Memory B cell (primary cell): ENCODE data around the gene PARD3B.

ENCODE experiments used
- ATAC-seq: fragments of 150-1000 bp; cut with Tn5 transposase; 2 replicates; pipeline ENCODE4 v1.10.0; 2021; ENCODE audit warnings: low read depth, mild to moderate bottlenecking, moderate library complexity
- DNase-seq, 2 donors: peaks; one replicate each; pipeline ENCODE4 v3.0.0; 2022; ENCODE audit warnings: low spot score in 2 of 2
- H3K27ac Mint-ChIP-seq: one replicate; pipeline ENCODE4 v1.8.0; 2022; ENCODE audit warnings: mild to moderate bottlenecking, moderate library complexity, mixed read lengths
- H3K27me3 Mint-ChIP-seq: one replicate; pipeline ENCODE4 v1.8.0; 2022; ENCODE audit warnings: mixed read lengths
- H3K36me3 Mint-ChIP-seq: one replicate; pipeline ENCODE4 v1.8.0; 2022; ENCODE audit warnings: mild to moderate bottlenecking, mixed read lengths
- H3K4me1 Mint-ChIP-seq: one replicate; pipeline ENCODE4 v1.8.0; 2022; ENCODE audit warnings: mixed read lengths
- H3K4me3 Mint-ChIP-seq: one replicate; pipeline ENCODE4 v1.8.0; 2022; ENCODE audit warnings: mild to moderate bottlenecking, moderate library complexity, mixed read lengths
- H3K9me3 Mint-ChIP-seq: one replicate; pipeline ENCODE4 v1.8.0; 2022; ENCODE audit warnings: mixed read lengths

Gene PARD3B

GRCh38 chr2:204772546-204772945 lies 227.3 kb downstream of the PARD3B start:
- DNase-seq = no peak
- no peaks in the 10 kb centered on the region for H3K9me3 Mint-ChIP-seq

GRCh38 chr2:204775766-204776165 lies 230.5 kb downstream of the PARD3B start:
- Mint-ChIP-seq H3K9me3 (peaks cover 2% of the 10 kb centered on the region), H3K4me1 (no peaks in the 10 kb centered on the region)

More at GRCh38 chr2:204772546-204772945, 227.3 kb downstream of the PARD3B start:
- Mint-ChIP-seq H3K4me3 (no peak overlapping the region), H3K27me3 (no peaks in the 10 kb centered on the region), H3K4me1 (no peaks in the 10 kb centered on the region), H3K27ac (no peak overlapping the region), H3K36me3 (no peaks in the 10 kb centered on the region)
- no peak for ATAC-seq

GRCh38 chr2:204776781-204777559 lies 231.7 kb downstream of the PARD3B start:
- H3K4me3 Mint-ChIP-seq = no peak overlapping the region
- H3K27ac Mint-ChIP-seq = no peak overlapping the region
- H3K4me1 Mint-ChIP-seq = no peaks in the 10 kb centered on the region
- DNase-seq = no peak
- H3K36me3 Mint-ChIP-seq = no peaks in the 10 kb centered on the region
- H3K27me3 Mint-ChIP-seq = no peaks in the 10 kb centered on the region
- ATAC-seq = no peak
- peaks cover 2% of the 10 kb centered on the region for H3K9me3 Mint-ChIP-seq

More at GRCh38 chr2:204775766-204776165, 230.5 kb downstream of the PARD3B start:
- H3K27ac Mint-ChIP-seq = no peak overlapping the region
- no peaks in the 10 kb centered on the region for H3K27me3 Mint-ChIP-seq
- no peak for ATAC-seq
- no peak overlapping the region for H3K4me3 Mint-ChIP-seq
- no peaks in the 10 kb centered on the region for H3K36me3 Mint-ChIP-seq
- no peak for DNase-seq

- no peaks in the 10 kb centered on the region for H3K27me3 Mint-ChIP-seq
- H3K4me3 Mint-ChIP-seq = no peak overlapping the region
- ATAC-seq (no peak), DNase-seq (no peak)
- no peak overlapping the region for H3K27ac Mint-ChIP-seq
- no peaks in the 10 kb centered on the region for H3K4me1 Mint-ChIP-seq
- no peaks in the 10 kb centered on the region for H3K36me3 Mint-ChIP-seq
- peaks cover 2% of the 10 kb centered on the region for H3K9me3 Mint-ChIP-seq
Observed at GRCh38 chr2:204779771-204780170, 234.5 kb downstream of the PARD3B start.

- no peak overlapping the region for H3K4me3 Mint-ChIP-seq
- no peak for DNase-seq
- no peaks in the 10 kb centered on the region for H3K36me3 Mint-ChIP-seq
- H3K27me3 Mint-ChIP-seq = no peaks in the 10 kb centered on the region
- peaks cover 3% of the 10 kb centered on the region for H3K9me3 Mint-ChIP-seq
- H3K4me1 Mint-ChIP-seq = no peaks in the 10 kb centered on the region
- no peak overlapping the region for H3K27ac Mint-ChIP-seq
- ATAC-seq = no peak
Observed at GRCh38 chr2:204781941-204782340, 236.7 kb downstream of the PARD3B start.

GRCh38 chr2:204790076-204790475 lies 244.8 kb downstream of the PARD3B start:
- Mint-ChIP-seq H3K9me3 (peaks cover 2% of the 10 kb centered on the region), H3K27me3 (no peaks in the 10 kb centered on the region), H3K4me3 (no peak overlapping the region), H3K36me3 (no peaks in the 10 kb centered on the region), H3K4me1 (no peaks in the 10 kb centered on the region), H3K27ac (no peak overlapping the region)
- ATAC-seq = no peak
- DNase-seq = no peak

- DNase-seq (no peak), ATAC-seq (no peak)
- Mint-ChIP-seq H3K36me3 (no peaks in the 10 kb centered on the region), H3K9me3 (no peaks in the 10 kb centered on the region), H3K27me3 (no peaks in the 10 kb centered on the region), H3K4me3 (no peak overlapping the region), H3K27ac (no peak overlapping the region), H3K4me1 (no peaks in the 10 kb centered on the region)
Observed at GRCh38 chr2:204791230-204791629, 246.0 kb downstream of the PARD3B start.

GRCh38 chr2:204794624-204795023 lies 249.3 kb downstream of the PARD3B start:
- Mint-ChIP-seq H3K4me3 (no peak overlapping the region), H3K27ac (no peak overlapping the region), H3K36me3 (no peaks in the 10 kb centered on the region), H3K4me1 (no peaks in the 10 kb centered on the region), H3K27me3 (no peaks in the 10 kb centered on the region), H3K9me3 (no peaks in the 10 kb centered on the region)
- no peak for ATAC-seq
- no peak for DNase-seq

GRCh38 chr2:204795156-204795555 lies 249.9 kb downstream of the PARD3B start:
- Mint-ChIP-seq H3K4me3 (no peak overlapping the region), H3K27ac (no peak overlapping the region), H3K27me3 (no peaks in the 10 kb centered on the region), H3K4me1 (no peaks in the 10 kb centered on the region), H3K9me3 (peaks cover 3% of the 10 kb centered on the region), H3K36me3 (no peaks in the 10 kb centered on the region)
- ATAC-seq = no peak
- DNase-seq = no peak

- Mint-ChIP-seq H3K36me3 (no peaks in the 10 kb centered on the region), H3K4me3 (no peak overlapping the region), H3K9me3 (peaks cover 4% of the 10 kb centered on the region), H3K27me3 (no peaks in the 10 kb centered on the region), H3K27ac (no peak overlapping the region), H3K4me1 (no peaks in the 10 kb centered on the region)
- DNase-seq = no peak
- no peak for ATAC-seq
Observed at GRCh38 chr2:204796581-204796980, 251.3 kb downstream of the PARD3B start.

GRCh38 chr2:204799791-204800190 lies 254.5 kb downstream of the PARD3B start:
- no peaks in the 10 kb centered on the region for H3K4me1 Mint-ChIP-seq
- no peak overlapping the region for H3K27ac Mint-ChIP-seq
- peaks cover 4% of the 10 kb centered on the region for H3K9me3 Mint-ChIP-seq
- no peaks in the 10 kb centered on the region for H3K36me3 Mint-ChIP-seq
- H3K27me3 Mint-ChIP-seq = no peaks in the 10 kb centered on the region
- DNase-seq = no peak
- H3K4me3 Mint-ChIP-seq = no peak overlapping the region
- no peak for ATAC-seq

- ATAC-seq (no peak), DNase-seq (no peak)
- H3K4me3 Mint-ChIP-seq = no peak overlapping the region
- H3K36me3 Mint-ChIP-seq = no peaks in the 10 kb centered on the region
- H3K27ac Mint-ChIP-seq = no peak overlapping the region
- no peaks in the 10 kb centered on the region for H3K27me3 Mint-ChIP-seq
- peaks cover 14% of the 10 kb centered on the region for H3K9me3 Mint-ChIP-seq
- no peaks in the 10 kb centered on the region for H3K4me1 Mint-ChIP-seq
Observed at GRCh38 chr2:204808494-204808893, 263.2 kb downstream of the PARD3B start.

- no peaks in the 10 kb centered on the region for H3K4me1 Mint-ChIP-seq
- no peaks in the 10 kb centered on the region for H3K27me3 Mint-ChIP-seq
- no peak overlapping the region for H3K27ac Mint-ChIP-seq
- no peaks in the 10 kb centered on the region for H3K36me3 Mint-ChIP-seq
- peaks cover 8% of the 10 kb centered on the region for H3K9me3 Mint-ChIP-seq
- DNase-seq (no peak), ATAC-seq (no peak)
- no peak overlapping the region for H3K4me3 Mint-ChIP-seq
Observed at GRCh38 chr2:204824751-204825453, 279.6 kb downstream of the PARD3B start.

- H3K36me3 Mint-ChIP-seq = no peaks in the 10 kb centered on the region
- no peak overlapping the region for H3K4me3 Mint-ChIP-seq
- peaks cover 8% of the 10 kb centered on the region for H3K9me3 Mint-ChIP-seq
- no peaks in the 10 kb centered on the region for H3K27me3 Mint-ChIP-seq
- ATAC-seq (no peak), DNase-seq (no peak)
- H3K27ac Mint-ChIP-seq = no peak overlapping the region
- H3K4me1 Mint-ChIP-seq = no peaks in the 10 kb centered on the region
Observed at GRCh38 chr2:204825681-204826080, 280.4 kb downstream of the PARD3B start.
